Kidney (tissue), 14 donors: ENCODE measurements around the gene MLPH. TPM values are rescaled to one million over a fixed set of nuclear protein-coding genes. Genes with fewer than 3 reads are reported as not detected.

Source experiments
- DNase-seq, 5 donors: peaks; one replicate each; pipeline ENCODE4 v3.0.0-alpha.2; 2013 to 2020
- FAIRE-seq: peaks from 2 replicates; lab custom pipeline; 2012; peaks lifted over from hg19 to GRCh38; lab: Jason Lieb, UNC
- H3K27ac ChIP-seq, 2 donors: one replicate each; pipeline ENCODE4 v1.7.0; 2013; ENCODE audit warnings: low read depth in 2 of 2, low read length in 2 of 2, inconsistent platforms in 1 of 2
- H3K27me3 ChIP-seq: one replicate; pipeline ENCODE4 v1.7.1; 2013; ENCODE audit warnings: low read length, inconsistent platforms; ENCODE audit not compliant: control insufficient read depth, insufficient read depth
- H3K36me3 ChIP-seq, 3 donors: one replicate each; pipeline versions ENCODE4 v1.7.0 to v1.7.1; 2013; ENCODE audit warnings: low read length in 3 of 3, control low read depth in 1 of 3, inconsistent platforms in 1 of 3; ENCODE audit not compliant: insufficient read depth in 3 of 3, control insufficient read depth in 2 of 3
- H3K4me1 ChIP-seq, 3 donors: one replicate each; pipeline versions ENCODE4 v1.7.0 to v1.7.1; 2013; ENCODE audit warnings: low read length in 3 of 3, inconsistent platforms in 1 of 3, low read depth in 1 of 3; ENCODE audit not compliant: control insufficient read depth in 2 of 3, insufficient read depth in 2 of 3
- H3K4me3 ChIP-seq, 3 donors: one replicate each; pipeline versions ENCODE4 v1.7.0 to v1.8.1; 2013; ENCODE audit warnings: low read length in 3 of 3, control low read depth in 1 of 3, inconsistent platforms in 1 of 3
- H3K9ac ChIP-seq, 3 donors: one replicate each; pipeline versions ENCODE4 v1.7.0 to v1.7.1; 2013; ENCODE audit warnings: low read length in 3 of 3, control low read depth in 1 of 3, inconsistent platforms in 1 of 3
- H3K9me3 ChIP-seq, 3 donors: one replicate each; pipeline versions ENCODE4 v1.7.0 to v1.7.1; 2013; ENCODE audit warnings: low read length in 3 of 3, control low read depth in 1 of 3, inconsistent platforms in 1 of 3; ENCODE audit not compliant: control insufficient read depth in 2 of 3, insufficient read depth in 1 of 3
- intact Hi-C: fragments of 100-400 bp; cut with DNase I; formaldehyde crosslinking; loops from one replicate; pipeline ENCODE4 v1.11.1; 2022
- polyA plus RNA-seq: library from polyadenylated mRNA; stranded (reverse); fragments of 350-450 nt; fragmentation: Illumina TruSeq; extraction: RNeasy Lipid Tissue Mini Kit (QIAGEN cat#74804); gene quantifications from one replicate; pipeline ENCODE4 v1.2.3, GENCODE V29; 2014; ENCODE audit warnings: low read depth, low replicate concordance; ENCODE audit not compliant: insufficient read depth
- total RNA-seq: library from RNA; stranded (reverse); fragmentation: NEBNext Ultra II Directional; extraction: Animal tissue kit (Norgen Biotek cat#: 25700); gene quantifications from one replicate; pipeline ENCODE4 v1.2.1, GENCODE V29; 2021
- TF ChIP-seq, protein P1 (sequence below): IDR thresholded peaks from 3 replicates; pipeline ENCODE4 v1.5.1; 2012; ENCODE audit warnings: mild to moderate bottlenecking, moderate library complexity, borderline replicate concordance; ENCODE audit not compliant: insufficient read depth; ENCODE audit errors: extremely low read depth
- donor health status: control.
- donor health status: control.
- donor health status: control.
- donor health status: control.
- donor health status: control.
- donor health status: DM: yes; HTN: yes; CAD: no.
- donor health status: Normal renal cell carcinoma (clear cell type).

MLPH gene
- total and polyA plus RNA-seq, 2 donors from 2014 or later = 4.6 to 9.6 TPM

DNA sequence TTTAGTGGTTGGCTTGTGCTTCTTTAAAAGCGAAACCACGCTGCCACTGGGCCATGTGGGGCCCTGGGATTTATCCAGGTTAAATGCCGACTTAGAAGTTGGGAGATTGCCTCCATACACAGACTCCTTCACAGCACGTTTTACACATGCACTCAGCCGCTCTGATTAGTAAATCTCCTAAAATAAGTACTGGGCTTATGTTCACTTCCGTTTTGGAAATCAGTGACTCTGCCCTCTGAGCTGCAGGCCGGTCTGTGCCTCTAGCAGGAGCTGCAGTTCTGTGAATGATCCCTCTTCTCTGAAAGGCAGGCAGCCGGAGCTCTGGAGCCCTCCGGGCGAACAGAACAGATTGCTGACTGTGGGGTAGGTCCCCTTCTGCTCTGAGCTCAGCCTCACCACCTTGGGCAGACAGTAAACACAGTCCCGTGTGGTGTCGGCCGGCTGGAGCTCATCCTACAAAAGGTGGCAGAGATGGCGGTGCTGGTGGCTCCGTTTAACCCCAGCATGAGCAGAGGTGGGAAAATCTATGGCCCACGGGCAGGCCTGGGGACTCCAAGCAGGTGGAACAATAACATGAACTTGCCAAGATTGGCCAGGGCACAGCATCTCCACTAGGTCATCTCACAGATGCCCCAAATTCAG is 113.3 kb downstream of the MLPH start:
- Histone ChIP-seq H3K27ac (peak overlapping the region; percentile 68 to 71), H3K36me3 (no peaks in the 10 kb centered on the region), H3K9ac (peak overlapping the region in 2 of 3 donors; percentile 63 to 67), H3K4me3 (peak overlapping the region in 2 of 3 donors; percentile 4 to 39), H3K4me1 (peaks cover 0 to 6% (median 6%) of the 10 kb centered on the region in 3 donors), H3K9me3 (no peaks in the 10 kb centered on the region), H3K27me3 (no peaks in the 10 kb centered on the region)
- TF ChIP-seq, protein P1, sequence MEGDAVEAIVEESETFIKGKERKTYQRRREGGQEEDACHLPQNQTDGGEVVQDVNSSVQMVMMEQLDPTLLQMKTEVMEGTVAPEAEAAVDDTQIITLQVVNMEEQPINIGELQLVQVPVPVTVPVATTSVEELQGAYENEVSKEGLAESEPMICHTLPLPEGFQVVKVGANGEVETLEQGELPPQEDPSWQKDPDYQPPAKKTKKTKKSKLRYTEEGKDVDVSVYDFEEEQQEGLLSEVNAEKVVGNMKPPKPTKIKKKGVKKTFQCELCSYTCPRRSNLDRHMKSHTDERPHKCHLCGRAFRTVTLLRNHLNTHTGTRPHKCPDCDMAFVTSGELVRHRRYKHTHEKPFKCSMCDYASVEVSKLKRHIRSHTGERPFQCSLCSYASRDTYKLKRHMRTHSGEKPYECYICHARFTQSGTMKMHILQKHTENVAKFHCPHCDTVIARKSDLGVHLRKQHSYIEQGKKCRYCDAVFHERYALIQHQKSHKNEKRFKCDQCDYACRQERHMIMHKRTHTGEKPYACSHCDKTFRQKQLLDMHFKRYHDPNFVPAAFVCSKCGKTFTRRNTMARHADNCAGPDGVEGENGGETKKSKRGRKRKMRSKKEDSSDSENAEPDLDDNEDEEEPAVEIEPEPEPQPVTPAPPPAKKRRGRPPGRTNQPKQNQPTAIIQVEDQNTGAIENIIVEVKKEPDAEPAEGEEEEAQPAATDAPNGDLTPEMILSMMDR = no peak
- DNase-seq (peak; percentile 35 to 85 (median 50)), FAIRE-seq (no peak)
- intact Hi-C loops = no loop called here

DNA sequence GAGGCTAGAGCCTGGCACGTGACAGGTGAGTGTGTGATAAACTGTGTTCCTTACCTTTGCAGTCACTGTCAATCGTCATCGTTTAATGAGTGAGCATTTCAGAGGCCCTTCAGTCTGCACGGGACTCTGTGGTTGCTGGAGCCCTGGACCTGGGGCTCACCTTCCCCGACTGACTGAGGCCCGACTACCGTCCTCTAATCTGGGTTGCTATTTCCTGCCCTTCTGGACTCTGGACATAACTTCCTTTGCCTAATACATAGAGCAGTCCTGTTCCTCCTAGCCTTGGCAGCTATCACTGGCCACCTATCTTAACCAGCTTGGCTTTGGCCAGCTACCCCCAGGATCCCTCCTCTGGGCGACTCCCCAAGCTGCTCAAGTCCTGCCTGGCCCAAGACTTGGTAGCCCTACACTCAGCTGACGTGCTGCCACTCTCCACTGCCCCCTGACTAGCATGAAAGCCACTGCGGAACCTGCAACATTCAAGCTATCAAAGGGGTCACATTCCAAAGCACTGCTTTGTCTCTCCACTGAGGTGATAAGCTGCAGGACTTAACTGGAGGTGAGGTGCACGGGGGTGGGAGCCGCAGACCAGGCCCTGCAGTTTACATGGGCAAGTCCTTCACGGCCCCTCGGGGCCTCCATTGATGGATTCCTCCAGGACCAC is 114.5 kb downstream of the MLPH start:
- Histone ChIP-seq H3K27me3 (no peaks in the 10 kb centered on the region), H3K9ac (no peak overlapping the region), H3K27ac (no peak overlapping the region), H3K4me3 (no peak overlapping the region), H3K36me3 (no peaks in the 10 kb centered on the region), H3K9me3 (no peaks in the 10 kb centered on the region), H3K4me1 (peaks cover 0 to 6% (median 6%) of the 10 kb centered on the region in 3 donors)
- DNase-seq (peak in 1 of 5 donors; percentile 39), FAIRE-seq (no peak)
- intact Hi-C loops = no loop called here
- TF ChIP-seq, protein P1 = no peak

- peaks cover 0 to 6% (median 6%) of the 10 kb centered on the region in 3 donors for H3K4me1 ChIP-seq
- intact Hi-C loops = no loop called here
- H3K27me3 ChIP-seq = no peaks in the 10 kb centered on the region
- no peak for FAIRE-seq
- peak in 1 of 5 donors; percentile 28 for DNase-seq
- H3K9me3 ChIP-seq = no peaks in the 10 kb centered on the region
- TF ChIP-seq, protein P1 = no peak
- no peak overlapping the region for H3K4me3 ChIP-seq
- no peak overlapping the region for H3K27ac ChIP-seq
- H3K36me3 ChIP-seq = no peaks in the 10 kb centered on the region
- H3K9ac ChIP-seq = no peak overlapping the region
These were observed 115.4 kb downstream of the MLPH start for GRCh38 chr2:237602409-237602808.
